GM18907 (cell line): ENCODE data around the gene PLA2R1.

ENCODE experiments used
- ATAC-seq: cut with Tn5 transposase; IDR thresholded peaks from one replicate; pipeline ENCODE4 v1.9.1; 2021; ENCODE audit warnings: mild to moderate bottlenecking, moderate library complexity; ENCODE audit not compliant: unreplicated experiment

PLA2R1 gene

GRCh38 chr2:159938395-159938794 is 124.0 kb downstream of the PLA2R1 start:
- ATAC-seq, result no peak

GRCh38 chr2:159936471-159936870 is 125.9 kb downstream of the PLA2R1 start:
- no peak for ATAC-seq

GRCh38 chr2:159933727-159934049 is 128.7 kb downstream of the PLA2R1 start:
- ATAC-seq, result peak; percentile 90

- ATAC-seq, result peak; percentile 63
Measured at GRCh38 chr2:159933040-159933726, 129.2 kb downstream of the PLA2R1 start.

GRCh38 chr2:159926695-159927094 is 135.7 kb downstream of the PLA2R1 start:
- ATAC-seq, result no peak

GRCh38 chr2:159925975-159926374 is 136.4 kb downstream of the PLA2R1 start:
- no peak for ATAC-seq

- ATAC-seq, result peak; percentile 73
Measured at GRCh38 chr2:159922563-159922962, 139.9 kb downstream of the PLA2R1 start.

- ATAC-seq, result peak; percentile 92
Measured at GRCh38 chr2:159921752-159922404, 140.5 kb downstream of the PLA2R1 start.

- ATAC-seq, result no peak
Measured at GRCh38 chr2:159916511-159916910, 145.9 kb downstream of the PLA2R1 start.

GRCh38 chr2:159913900-159914299 is 148.5 kb downstream of the PLA2R1 start:
- no peak for ATAC-seq

GRCh38 chr2:159912580-159912979 is 149.8 kb downstream of the PLA2R1 start:
- ATAC-seq, result peak; percentile 72

- no peak for ATAC-seq
Measured at GRCh38 chr2:159910951-159911350, 151.5 kb downstream of the PLA2R1 start.

- ATAC-seq, result no peak
Measured at GRCh38 chr2:159908623-159909022, 153.8 kb downstream of the PLA2R1 start.

- no peak for ATAC-seq
Measured at GRCh38 chr2:159907909-159908308, 154.5 kb downstream of the PLA2R1 start.

GRCh38 chr2:159905926-159906714 is 156.3 kb downstream of the PLA2R1 start:
- ATAC-seq, result no peak

GRCh38 chr2:159904959-159905305 is 157.5 kb downstream of the PLA2R1 start:
- ATAC-seq, result peak; percentile 50

- peak; percentile 86 for ATAC-seq
Measured at GRCh38 chr2:159904127-159904958, 158.1 kb downstream of the PLA2R1 start, which contains the start of gene LY75. Gene LY75, minus strand, starts transcription at chr2:159904756.

- peak; percentile 51 for ATAC-seq
Measured at GRCh38 chr2:159903443-159904126, 158.8 kb downstream of the PLA2R1 start.

GRCh38 chr2:159902722-159903121 is 159.7 kb downstream of the PLA2R1 start:
- no peak for ATAC-seq

- no peak for ATAC-seq
Measured at GRCh38 chr2:159900343-159900742, 162.1 kb downstream of the PLA2R1 start.
